ENCODE results near the gene POMGNT2. TPM values are rescaled to one million over a fixed set of nuclear protein-coding genes. Genes with fewer than 3 reads are reported as not detected.

The POMGNT2 gene
- total and polyA plus RNA-seq, 5 donors: 16.9 to 28.2 (median 24.6) TPM

DNA sequence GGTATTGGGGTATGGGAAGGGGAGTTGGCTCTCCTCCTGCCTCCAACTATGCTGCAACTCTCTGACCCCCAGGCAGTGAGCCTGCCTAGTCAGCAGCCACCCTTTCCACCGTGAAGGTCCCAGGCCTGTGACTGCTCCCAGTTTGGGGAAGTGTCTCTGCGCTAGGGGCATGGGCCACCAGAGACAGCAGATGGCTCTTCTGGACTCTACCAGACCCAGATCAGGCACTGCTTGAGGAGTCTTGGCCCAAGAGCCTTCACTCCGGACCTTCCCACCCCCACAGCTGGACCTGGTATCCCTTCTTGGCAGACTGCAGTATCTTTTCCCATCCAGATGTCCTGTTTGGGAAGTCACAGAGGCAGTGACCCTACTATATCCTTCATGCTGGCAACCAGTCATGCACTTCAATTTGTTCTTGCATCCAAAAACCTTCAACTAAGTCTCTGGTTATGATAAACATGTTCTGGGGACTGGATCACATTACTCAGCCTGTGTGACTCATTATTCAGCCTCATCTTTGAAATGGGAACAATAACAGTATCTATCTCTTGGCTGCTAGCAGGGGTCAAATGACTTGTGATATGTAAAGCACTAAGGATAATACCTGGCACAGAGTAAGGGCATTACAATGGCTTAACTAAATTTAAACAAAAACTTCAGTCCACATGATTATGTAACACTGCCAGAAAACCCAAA lies 62.7 kb downstream of the POMGNT2 start:
- intact Hi-C loops (cut with DNase I): no loop called here
- DNase-seq: peak in 1 of 3 donors; percentile 71
- peaks cover 5% of the 10 kb centered on the region for H3K9me3 ChIP-seq (ENCODE audit: control insufficient read depth, low read length)
- H3K4me1 ChIP-seq (ENCODE audit: control insufficient read depth, insufficient read depth, low read length): no peaks in the 10 kb centered on the region
- no peak overlapping the region for H3K27ac ChIP-seq (ENCODE audit: low read length)
- 54% methylated on average over 3 of the region's 3 CpGs for WGBS
- H3K27me3 ChIP-seq (ENCODE audit: control insufficient read depth, insufficient read depth): no peaks in the 10 kb centered on the region
- peak; percentile 51 to 79 for ATAC-seq
- H3K4me3 ChIP-seq (ENCODE audit: low read length): no peak overlapping the region

GRCh38 chr3:43041517-43041916 lies 64.4 kb downstream of the POMGNT2 start:
- no peak overlapping the region for H3K4me3 ChIP-seq (ENCODE audit: low read length)
- WGBS: 89% methylated on average over 2 of the region's 2 CpGs
- no peaks in the 10 kb centered on the region for H3K27me3 ChIP-seq (ENCODE audit: control insufficient read depth, insufficient read depth)
- H3K9me3 ChIP-seq (ENCODE audit: control insufficient read depth, low read length): peaks cover 3% of the 10 kb centered on the region
- no peaks in the 10 kb centered on the region for H3K4me1 ChIP-seq (ENCODE audit: control insufficient read depth, insufficient read depth, low read length)
- DNase-seq (no peak), ATAC-seq (no peak)
- no peak overlapping the region for H3K27ac ChIP-seq (ENCODE audit: low read length)
- intact Hi-C loops (cut with DNase I): no loop called here

DNA sequence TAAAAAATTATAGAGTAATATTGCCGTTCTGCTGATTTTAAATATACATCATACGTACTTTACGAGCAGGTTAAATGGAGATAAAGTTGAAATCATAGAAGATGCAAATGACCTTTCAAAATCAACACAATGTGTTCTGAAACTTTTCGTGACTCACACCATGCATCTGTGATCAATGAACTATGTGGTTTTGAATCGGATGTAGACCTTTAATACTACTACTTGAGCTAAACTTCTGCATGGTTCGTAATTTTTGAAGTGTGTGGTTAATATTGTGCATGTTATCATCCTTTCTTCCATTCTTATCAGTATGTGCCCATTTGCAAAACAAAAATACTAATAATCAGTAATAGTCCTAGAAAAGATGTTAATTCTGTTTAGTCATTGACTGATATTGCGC lies 67.9 kb downstream of the POMGNT2 start:
- no peak overlapping the region for H3K27ac ChIP-seq (ENCODE audit: low read length)
- H3K9me3 ChIP-seq (ENCODE audit: control insufficient read depth, low read length): no peaks in the 10 kb centered on the region
- no peak overlapping the region for H3K4me3 ChIP-seq (ENCODE audit: low read length)
- 87% methylated on average over 7 of the region's 7 CpGs for WGBS
- intact Hi-C loops (cut with DNase I): no loop called here
- no peaks in the 10 kb centered on the region for H3K4me1 ChIP-seq (ENCODE audit: control insufficient read depth, insufficient read depth, low read length)
- no peak for DNase-seq
- H3K27me3 ChIP-seq (ENCODE audit: control insufficient read depth, insufficient read depth): no peaks in the 10 kb centered on the region
- ATAC-seq: no peak

- DNase-seq (no peak), ATAC-seq (no peak)
- WGBS: 74% methylated on average over 9 of the region's 9 CpGs
- Histone ChIP-seq H3K27me3 (ENCODE audit: control insufficient read depth, insufficient read depth) (no peaks in the 10 kb centered on the region), H3K4me3 (ENCODE audit: low read length) (no peak overlapping the region), H3K9me3 (ENCODE audit: control insufficient read depth, low read length) (no peaks in the 10 kb centered on the region), H3K27ac (ENCODE audit: low read length) (no peak overlapping the region), H3K4me1 (ENCODE audit: control insufficient read depth, insufficient read depth, low read length) (no peaks in the 10 kb centered on the region)
- intact Hi-C loops (cut with DNase I): no loop called here
Observed at GRCh38 chr3:43036621-43037423, 69.1 kb downstream of the POMGNT2 start.

DNA sequence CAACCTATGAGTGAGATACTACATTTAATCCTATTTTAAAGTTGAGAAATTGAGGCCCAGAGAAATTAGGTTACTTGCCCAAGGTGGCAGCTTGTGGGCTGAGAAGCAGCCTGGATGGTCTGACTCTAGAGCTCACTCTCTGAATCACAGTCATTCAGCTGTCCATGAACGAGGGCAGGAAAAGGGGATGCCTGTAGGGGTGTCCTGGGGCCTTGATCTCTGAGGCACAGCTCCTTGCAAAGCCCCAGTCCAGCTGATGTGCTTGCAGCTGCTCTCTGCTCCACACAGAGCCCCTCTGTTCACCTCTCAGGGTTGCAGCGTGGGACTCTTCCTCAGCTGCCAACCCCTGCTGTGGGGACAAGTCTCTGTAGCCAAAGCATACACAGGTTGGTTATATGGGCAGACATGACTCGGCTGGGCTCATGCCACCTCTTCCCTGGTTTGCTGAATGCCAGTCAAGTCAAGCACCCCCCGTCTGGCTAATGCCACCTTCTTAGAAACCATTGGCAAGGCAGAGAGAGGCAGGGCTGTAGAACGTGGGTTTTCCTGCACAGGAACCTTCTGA lies 70.0 kb downstream of the POMGNT2 start:
- Histone ChIP-seq H3K27ac (ENCODE audit: low read length) (no peak overlapping the region), H3K27me3 (ENCODE audit: control insufficient read depth, insufficient read depth) (no peaks in the 10 kb centered on the region), H3K9me3 (ENCODE audit: control insufficient read depth, low read length) (no peaks in the 10 kb centered on the region), H3K4me3 (ENCODE audit: low read length) (no peak overlapping the region), H3K4me1 (ENCODE audit: control insufficient read depth, insufficient read depth, low read length) (peaks cover 2% of the 10 kb centered on the region)
- intact Hi-C loops (cut with DNase I): no loop called here
- DNase-seq (no peak), ATAC-seq (no peak)
- 80% methylated on average over 5 of the region's 5 CpGs for WGBS

- H3K4me3 ChIP-seq (ENCODE audit: low read length): no peak overlapping the region
- 88% methylated on average over 4 of the region's 4 CpGs for WGBS
- H3K9me3 ChIP-seq (ENCODE audit: control insufficient read depth, low read length): no peaks in the 10 kb centered on the region
- ATAC-seq (no peak), DNase-seq (no peak)
- intact Hi-C loops (cut with DNase I): no loop called here
- peaks cover 2% of the 10 kb centered on the region for H3K4me1 ChIP-seq (ENCODE audit: control insufficient read depth, insufficient read depth, low read length)
- H3K27ac ChIP-seq (ENCODE audit: low read length): no peak overlapping the region
- no peaks in the 10 kb centered on the region for H3K27me3 ChIP-seq (ENCODE audit: control insufficient read depth, insufficient read depth)
Observed at GRCh38 chr3:43034911-43035310, 71.0 kb downstream of the POMGNT2 start.

- Histone ChIP-seq H3K27ac (ENCODE audit: low read length) (no peak overlapping the region), H3K4me3 (ENCODE audit: low read length) (no peak overlapping the region), H3K4me1 (ENCODE audit: control insufficient read depth, insufficient read depth, low read length) (peaks cover 2% of the 10 kb centered on the region), H3K27me3 (ENCODE audit: control insufficient read depth, insufficient read depth) (no peaks in the 10 kb centered on the region), H3K9me3 (ENCODE audit: control insufficient read depth, low read length) (no peaks in the 10 kb centered on the region)
- ATAC-seq (no peak), DNase-seq (no peak)
- intact Hi-C loops (cut with DNase I): no loop called here
- WGBS: 72% methylated on average over 4 of the region's 4 CpGs
Observed at GRCh38 chr3:43034200-43034599, 71.7 kb downstream of the POMGNT2 start.

GRCh38 chr3:43032646-43033628 lies 72.9 kb downstream of the POMGNT2 start:
- Histone ChIP-seq H3K27me3 (ENCODE audit: control insufficient read depth, insufficient read depth) (no peaks in the 10 kb centered on the region), H3K9me3 (ENCODE audit: control insufficient read depth, low read length) (no peaks in the 10 kb centered on the region), H3K4me3 (ENCODE audit: low read length) (no peak overlapping the region), H3K27ac (ENCODE audit: low read length) (no peak overlapping the region), H3K4me1 (ENCODE audit: control insufficient read depth, insufficient read depth, low read length) (peaks cover 2% of the 10 kb centered on the region)
- ATAC-seq: no peak
- WGBS: 96% methylated on average over 23 of the region's 23 CpGs
- intact Hi-C loops (cut with DNase I): no loop called here
- peak in 1 of 3 donors; percentile 61 for DNase-seq

DNA sequence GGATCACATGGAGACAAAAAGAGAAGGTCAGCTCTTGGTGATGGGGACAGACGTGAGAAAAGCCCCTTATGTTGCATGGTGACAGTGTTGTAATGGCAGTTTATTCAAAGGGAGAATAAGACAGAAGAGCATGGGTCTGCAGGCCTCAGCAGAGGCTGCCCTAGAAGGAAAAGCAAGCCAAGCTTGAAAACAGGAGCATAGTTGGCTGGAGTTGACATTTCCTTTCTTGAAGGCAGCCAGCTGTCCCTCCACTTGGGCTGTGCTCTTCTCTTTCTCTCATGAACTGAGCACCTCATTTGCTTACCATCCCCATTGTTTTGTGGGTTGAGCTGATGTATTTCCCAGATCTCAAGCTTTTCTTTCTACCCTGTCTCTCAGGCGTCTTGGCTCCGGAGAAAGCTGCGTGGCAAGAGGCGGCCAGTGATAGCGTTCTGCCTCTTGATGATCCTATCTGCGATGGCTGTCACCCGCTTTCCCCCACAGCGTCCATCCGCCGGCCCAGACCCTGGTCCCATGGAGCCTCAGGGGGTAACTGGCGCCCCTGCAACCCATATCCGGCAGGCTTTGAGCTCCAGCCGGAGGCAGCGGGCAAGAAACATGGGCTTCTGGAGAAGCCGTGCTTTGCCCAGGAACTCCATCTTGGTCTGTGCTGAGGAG lies 73.9 kb downstream of the POMGNT2 start:
- intact Hi-C loops (cut with DNase I): no loop called here
- 91% methylated on average over 16 of the region's 16 CpGs for WGBS
- no peak overlapping the region for H3K4me3 ChIP-seq (ENCODE audit: low read length)
- DNase-seq (no peak), ATAC-seq (peak; percentile 43 to 47)
- peaks cover 2% of the 10 kb centered on the region for H3K4me1 ChIP-seq (ENCODE audit: control insufficient read depth, insufficient read depth, low read length)
- no peaks in the 10 kb centered on the region for H3K9me3 ChIP-seq (ENCODE audit: control insufficient read depth, low read length)
- no peaks in the 10 kb centered on the region for H3K27me3 ChIP-seq (ENCODE audit: control insufficient read depth, insufficient read depth)
- peak overlapping the region; percentile 11 for H3K27ac ChIP-seq (ENCODE audit: low read length)

- DNase-seq (peak; percentile 76 to 86 (median 78)), ATAC-seq (peak; percentile 82 to 83)
- 60% methylated on average over 4 of the region's 4 CpGs for WGBS
- intact Hi-C loops (cut with DNase I): no loop called here
- peaks cover 2% of the 10 kb centered on the region for H3K4me1 ChIP-seq (ENCODE audit: control insufficient read depth, insufficient read depth, low read length)
- no peaks in the 10 kb centered on the region for H3K27me3 ChIP-seq (ENCODE audit: control insufficient read depth, insufficient read depth)
- peak overlapping the region; percentile 11 for H3K27ac ChIP-seq (ENCODE audit: low read length)
- H3K4me3 ChIP-seq (ENCODE audit: low read length): no peak overlapping the region
- no peaks in the 10 kb centered on the region for H3K9me3 ChIP-seq (ENCODE audit: control insufficient read depth, low read length)
Observed at GRCh38 chr3:43031485-43031884, 74.4 kb downstream of the POMGNT2 start.

Measured in right cardiac atrium (tissue), 5 donors.